Ovary (tissue), 9 donors: ENCODE measurements around the gene HAUS3. TPM values are rescaled to one million over a fixed set of nuclear protein-coding genes. Genes with fewer than 3 reads are reported as not detected.
"Not testable (repeated sequence)": the region's sequence is repeated elsewhere in the genome, so short reads cannot be mapped to it uniquely, and the experiment has no call there.

Experiments used
- DNase-seq, 5 donors: peaks; one replicate each; pipeline ENCODE4 v3.0.0-alpha.2; 2019 to 2020
- H3K27ac ChIP-seq, 2 donors: fragments of 200-600 bp; one replicate each; pipeline versions ENCODE4 v1.5.1 to v1.8.0; 2019 to 2022
- H3K27me3 ChIP-seq: fragments of 200-600 bp; one replicate; pipeline ENCODE4 v1.8.0; 2022
- H3K36me3 ChIP-seq: fragments of 200-600 bp; sonication (generic); one replicate; pipeline ENCODE4 v1.5.1; 2019
- H3K4me1 ChIP-seq: one replicate; pipeline ENCODE4 v1.8.1; 2013; ENCODE audit warnings: mild to moderate bottlenecking, moderate library complexity; ENCODE audit not compliant: insufficient read depth
- H3K4me3 ChIP-seq: fragments of 200-600 bp; sonication (generic); one replicate; pipeline ENCODE4 v1.5.1; 2017
- H3K9me3 ChIP-seq, 2 donors: fragments of 200-600 bp in 1 of 2; sonication (generic) in 1 of 2; one replicate each; pipeline versions ENCODE4 v1.5.1 to v1.8.1; 2013 to 2019; ENCODE audit warnings: mild to moderate bottlenecking in 1 of 2, moderate library complexity in 1 of 2
- EP300 ChIP-seq: sonication (generic); formaldehyde crosslinking; IDR thresholded peaks from one replicate; pipeline ENCODE4 v1.6.1; 2017; ENCODE audit warnings: antibody characterized with exemption
- POLR2A ChIP-seq: fragments of 450-650 bp; IDR thresholded peaks from one replicate; pipeline ENCODE4 v1.6.1; 2017; ENCODE audit warnings: antibody characterized with exemption, mild to moderate bottlenecking, moderate library complexity
- WGBS, 3 donors: extraction: QIAGEN DNeasy Blood & Tissue Kit in 1 of 3; methylation state at CpG; one replicate each; pipeline versions ENCODE4 v1.1.5 to v1.1.7; 2013 to 2017; 5-methylcytosine and 5-hydroxymethylcytosine counted together
- intact Hi-C, 4 donors: fragments of 100-400 bp; cut with DNase I; formaldehyde crosslinking; loops; one replicate each; pipeline versions ENCODE4 v1.11.0 to v1.15.1; 2022 to 2023
- polyA plus RNA-seq, 2 donors: library from polyadenylated mRNA; stranded (reverse); fragments of 200-250 nt in 1 of 2; fragments of 350-450 nt in 1 of 2; fragmentation: Illumina TruSeq in 1 of 2; extraction: RNeasy Lipid Tissue Mini Kit (QIAGEN cat#74804) in 1 of 2; gene quantifications; one replicate each; pipeline ENCODE4 v1.2.3, GENCODE V29; 2013 to 2014
- total RNA-seq, 7 donors: library from RNA; depleted of rRNA in 2 of 7; stranded (reverse); fragments of >200 nt in 2 of 7; fragmentation: NEBNext Ultra II Directional in 3 of 7; extraction: Animal tissue kit (Norgen Biotek cat#: 25700) in 3 of 7; gene quantifications; one replicate each; pipeline versions ENCODE4 v1.1.0 to v1.2.4, GENCODE V29; 2016 to 2023
- TF ChIP-seq, protein P1 (sequence below), 3 donors: fragments of 450-650 bp in 2 of 3; fragments of 200-600 bp in 1 of 3; IDR thresholded peaks; one replicate each; pipeline versions ENCODE4 v1.5.1 to v1.8.0; 2016 to 2022; ENCODE audit warnings: antibody characterized with exemption in 3 of 3, mild to moderate bottlenecking in 1 of 3
- donor health status: DM: no; HTN: no; CAD: no; lungs with moderate emphysema.
- donor health status: DM: no; HTN: no; CAD: no.
- donor health status: Bipolar disorder and iron deficiency.
- donor health status: DM: yes; HTN: yes; CAD: no.
- donor health status: DM: no; HTN: no; CAD: no.
- donor health status: DM: yes; HTN: yes; CAD: no.

Gene HAUS3
- total and polyA plus RNA-seq, 9 donors: 8.2 to 17.4 (median 12.5) TPM

GRCh38 chr4:2231082-2231481 is 10.8 kb downstream of the HAUS3 start:
- 94 to 97% (median 96%) methylated on average over 6 of the region's 6 CpGs for WGBS, 3 donors
- intact Hi-C loops: no loop called here

GRCh38 chr4:2226261-2226660 is 15.7 kb downstream of the HAUS3 start:
- no peak overlapping the region for H3K27ac ChIP-seq
- no peak overlapping the region for H3K4me3 ChIP-seq
- no peak for DNase-seq
- peaks cover 2% of the 10 kb centered on the region for H3K36me3 ChIP-seq
- TF ChIP-seq, protein P1, sequence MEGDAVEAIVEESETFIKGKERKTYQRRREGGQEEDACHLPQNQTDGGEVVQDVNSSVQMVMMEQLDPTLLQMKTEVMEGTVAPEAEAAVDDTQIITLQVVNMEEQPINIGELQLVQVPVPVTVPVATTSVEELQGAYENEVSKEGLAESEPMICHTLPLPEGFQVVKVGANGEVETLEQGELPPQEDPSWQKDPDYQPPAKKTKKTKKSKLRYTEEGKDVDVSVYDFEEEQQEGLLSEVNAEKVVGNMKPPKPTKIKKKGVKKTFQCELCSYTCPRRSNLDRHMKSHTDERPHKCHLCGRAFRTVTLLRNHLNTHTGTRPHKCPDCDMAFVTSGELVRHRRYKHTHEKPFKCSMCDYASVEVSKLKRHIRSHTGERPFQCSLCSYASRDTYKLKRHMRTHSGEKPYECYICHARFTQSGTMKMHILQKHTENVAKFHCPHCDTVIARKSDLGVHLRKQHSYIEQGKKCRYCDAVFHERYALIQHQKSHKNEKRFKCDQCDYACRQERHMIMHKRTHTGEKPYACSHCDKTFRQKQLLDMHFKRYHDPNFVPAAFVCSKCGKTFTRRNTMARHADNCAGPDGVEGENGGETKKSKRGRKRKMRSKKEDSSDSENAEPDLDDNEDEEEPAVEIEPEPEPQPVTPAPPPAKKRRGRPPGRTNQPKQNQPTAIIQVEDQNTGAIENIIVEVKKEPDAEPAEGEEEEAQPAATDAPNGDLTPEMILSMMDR (IDR thresholded peaks at IDR 0.05): no peak
- TF ChIP-seq POLR2A (no peak), EP300 (no peak)
- H3K27me3 ChIP-seq: no peaks in the 10 kb centered on the region
- 61 to 73% (median 64%) methylated on average over 2 of the region's 2 CpGs for WGBS, 3 donors
- no peaks in the 10 kb centered on the region for H3K9me3 ChIP-seq
- no peaks in the 10 kb centered on the region for H3K4me1 ChIP-seq
- intact Hi-C loops: loop anchor here in 1 of 4 donors (10.0 kb wide), 1 partner anchor 239 kb away; the partner anchor contains the start of gene RNF4

More at GRCh38 chr4:2231082-2231481, 10.8 kb downstream of the HAUS3 start:
- TF ChIP-seq, protein P1 (IDR thresholded peaks at IDR 0.05): no peak
- TF ChIP-seq POLR2A (no peak), EP300 (no peak)
- Histone ChIP-seq H3K27ac (no peak overlapping the region), H3K36me3 (peaks cover 2% of the 10 kb centered on the region), H3K4me1 (no peaks in the 10 kb centered on the region), H3K27me3 (no peaks in the 10 kb centered on the region), H3K4me3 (no peak overlapping the region), H3K9me3 (no peaks in the 10 kb centered on the region)
- no peak for DNase-seq

GRCh38 chr4:2222838-2223237 is 19.1 kb downstream of the HAUS3 start:
- TF ChIP-seq, protein P1 (IDR thresholded peaks at IDR 0.05): no peak
- WGBS, 3 donors: 90 to 94% (median 93%) methylated on average over 2 of the region's 2 CpGs
- H3K36me3 ChIP-seq: peaks cover 2% of the 10 kb centered on the region
- no peak overlapping the region for H3K27ac ChIP-seq
- DNase-seq: no peak
- no peak overlapping the region for H3K4me3 ChIP-seq
- H3K9me3 ChIP-seq: no peaks in the 10 kb centered on the region
- intact Hi-C loops: loop anchor here in 1 of 4 donors (10.0 kb wide), 1 partner anchor 242 kb away; the partner anchor contains the start of gene RNF4
- no peaks in the 10 kb centered on the region for H3K4me1 ChIP-seq
- no peaks in the 10 kb centered on the region for H3K27me3 ChIP-seq

DNA sequence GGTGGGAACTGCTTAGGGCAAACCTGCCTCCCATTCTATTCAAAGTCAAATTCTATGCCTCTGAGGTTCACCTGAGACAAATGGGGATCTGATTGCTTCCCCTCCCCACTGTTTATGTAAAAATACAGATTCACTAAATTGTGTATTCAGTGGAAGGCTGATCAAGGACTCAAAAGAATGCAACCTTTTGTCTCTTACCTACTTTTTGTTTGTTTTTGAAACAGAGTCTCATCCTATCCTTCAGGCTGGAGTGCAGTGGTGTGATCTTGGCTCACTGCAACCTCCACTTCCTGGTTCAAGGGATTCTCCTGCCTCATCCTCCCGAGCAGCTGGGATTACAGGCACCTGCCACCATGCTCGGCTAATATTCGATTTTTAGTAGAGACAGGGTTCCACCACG is 20.5 kb downstream of the HAUS3 start:
- H3K36me3 ChIP-seq: not testable (repeated sequence)
- WGBS, 3 donors: 48 to 52% (median 51%) methylated on average over 4 of the region's 4 CpGs

DNA sequence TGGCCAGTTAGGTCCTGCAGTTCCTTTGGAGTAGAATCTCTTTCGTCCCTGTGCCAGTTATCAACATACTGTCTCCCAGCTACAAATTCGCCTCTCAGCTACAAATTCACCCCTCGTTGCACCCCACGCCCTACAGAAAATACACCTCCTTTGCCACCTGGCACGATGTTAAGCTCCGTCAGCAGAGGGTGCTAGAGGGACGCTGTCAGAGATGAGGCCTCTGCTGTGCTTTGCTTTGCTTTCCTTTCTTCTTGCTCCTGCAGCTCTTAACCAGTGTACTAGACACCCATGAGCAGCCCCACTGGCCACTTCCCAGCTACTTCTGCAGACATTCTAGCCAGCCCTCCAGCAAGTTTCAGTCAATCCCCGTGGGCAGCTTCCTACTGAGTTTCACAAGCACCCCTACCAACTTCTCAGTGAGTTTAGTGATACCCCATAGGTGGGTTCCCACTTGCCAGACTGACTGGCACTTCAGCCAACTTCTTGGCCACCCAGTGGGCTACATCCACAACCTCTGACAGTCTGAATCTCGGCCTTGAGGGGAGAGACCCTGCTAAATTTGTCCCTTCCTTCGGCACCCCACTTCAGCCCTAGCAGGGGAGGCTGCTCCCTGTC is 21.8 kb downstream of the HAUS3 start:
- TF ChIP-seq, protein P1 (IDR thresholded peaks at IDR 0.05): peak; percentile 61 to 87 (median 72)
- TF ChIP-seq POLR2A: no peak
- Histone ChIP-seq H3K27ac (no peak overlapping the region), H3K27me3 (no peaks in the 10 kb centered on the region), H3K36me3 (no peaks in the 10 kb centered on the region), H3K9me3 (no peaks in the 10 kb centered on the region), H3K4me1 (no peaks in the 10 kb centered on the region), H3K4me3 (no peak overlapping the region)
- intact Hi-C loops: loop anchor here in 1 of 4 donors (10.0 kb wide), 1 partner anchor 245 kb away; the partner anchor contains the start of gene RNF4
- 7 to 10% (median 10%) methylated on average over 10 of the region's 10 CpGs for WGBS, 3 donors
- DNase-seq: peak; percentile 63 to 79 (median 76)

More for the DNA sequence above, 20.5 kb downstream of the HAUS3 start:
- H3K9me3 ChIP-seq, H3K27ac ChIP-seq, H3K4me3 ChIP-seq, H3K27me3 ChIP-seq, DNase-seq, H3K4me1 ChIP-seq: not testable (repeated sequence)
- intact Hi-C loops: loop anchor here in 1 of 4 donors (10.0 kb wide), 1 partner anchor 243 kb away; the partner anchor contains the start of gene RNF4
